ENCODE measurements around the gene USP44.

DNA sequence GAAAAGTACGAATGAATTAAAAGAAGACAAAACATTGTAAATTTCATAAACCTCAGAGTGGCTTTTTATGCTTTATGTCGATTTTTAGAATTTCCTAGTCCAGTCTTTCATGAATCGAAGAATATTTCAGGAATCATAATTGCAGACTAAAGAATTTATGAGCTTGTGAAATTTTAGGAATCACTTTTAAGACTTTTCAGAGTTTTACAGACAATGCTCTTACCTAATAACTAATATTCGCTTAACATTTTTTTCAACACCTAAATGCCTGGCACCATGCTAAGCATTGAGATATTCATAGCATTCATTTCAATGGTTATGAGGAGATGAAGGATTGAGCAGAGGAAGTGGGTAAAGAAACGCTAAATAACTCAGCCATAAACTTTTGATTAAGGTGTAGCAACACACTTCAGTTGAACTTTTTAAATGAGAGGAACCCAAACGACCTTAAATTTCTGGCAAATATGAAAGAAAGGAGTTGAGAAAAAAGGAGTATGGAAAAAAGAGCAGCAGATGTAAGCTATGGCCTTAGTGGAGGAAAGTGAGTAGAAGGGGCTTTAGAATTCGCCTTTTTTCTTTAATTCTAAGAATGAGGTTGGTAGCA lies 739 bp upstream of the USP44 start:
- TF ChIP-seq, protein P1, sequence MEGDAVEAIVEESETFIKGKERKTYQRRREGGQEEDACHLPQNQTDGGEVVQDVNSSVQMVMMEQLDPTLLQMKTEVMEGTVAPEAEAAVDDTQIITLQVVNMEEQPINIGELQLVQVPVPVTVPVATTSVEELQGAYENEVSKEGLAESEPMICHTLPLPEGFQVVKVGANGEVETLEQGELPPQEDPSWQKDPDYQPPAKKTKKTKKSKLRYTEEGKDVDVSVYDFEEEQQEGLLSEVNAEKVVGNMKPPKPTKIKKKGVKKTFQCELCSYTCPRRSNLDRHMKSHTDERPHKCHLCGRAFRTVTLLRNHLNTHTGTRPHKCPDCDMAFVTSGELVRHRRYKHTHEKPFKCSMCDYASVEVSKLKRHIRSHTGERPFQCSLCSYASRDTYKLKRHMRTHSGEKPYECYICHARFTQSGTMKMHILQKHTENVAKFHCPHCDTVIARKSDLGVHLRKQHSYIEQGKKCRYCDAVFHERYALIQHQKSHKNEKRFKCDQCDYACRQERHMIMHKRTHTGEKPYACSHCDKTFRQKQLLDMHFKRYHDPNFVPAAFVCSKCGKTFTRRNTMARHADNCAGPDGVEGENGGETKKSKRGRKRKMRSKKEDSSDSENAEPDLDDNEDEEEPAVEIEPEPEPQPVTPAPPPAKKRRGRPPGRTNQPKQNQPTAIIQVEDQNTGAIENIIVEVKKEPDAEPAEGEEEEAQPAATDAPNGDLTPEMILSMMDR (IDR thresholded peaks at IDR 0.05) = no peak
- TF ChIP-seq POLR2AphosphoS5 (IDR thresholded peaks at IDR 0.05) = no peak
- no peak for TF ChIP-seq POLR2A (IDR thresholded peaks at IDR 0.05)
- TF ChIP-seq EP300 (IDR thresholded peaks at IDR 0.05) = no peak
